Hematopoietic multipotent progenitor cell treated with erythropoietin and hydrocortisone succinate and interleukin-3 and kit ligand, for 6 days (in vitro differentiated cells): ENCODE measurements around the gene PPFIA2.

ENCODE experiments used
- DNase-seq: peaks from one replicate; pipeline ENCODE4 v3.0.0-alpha.2; 2015

PPFIA2 gene

GRCh38 chr12:81417056-81417455, 342.1 kb downstream of the PPFIA2 start:
- DNase-seq, result no peak

DNA sequence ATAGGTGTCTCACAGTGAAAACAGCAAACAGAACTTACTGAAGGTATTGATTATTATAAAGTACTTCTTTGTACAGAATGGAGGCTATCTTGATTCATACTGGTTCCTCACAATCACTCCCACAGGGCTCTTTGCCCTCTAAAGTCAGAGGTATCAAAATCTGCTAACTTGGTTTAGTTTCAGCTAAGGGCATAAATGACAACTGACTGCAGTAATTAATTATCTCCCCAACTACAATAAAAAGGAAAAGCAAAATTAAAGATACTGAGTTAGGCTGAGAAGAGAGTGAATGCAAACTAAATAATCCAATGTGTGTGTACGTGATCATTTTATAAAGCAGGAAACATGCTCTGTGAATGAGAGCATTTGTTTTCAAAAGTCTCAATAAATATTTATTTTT, 342.6 kb downstream of the PPFIA2 start:
- DNase-seq, result no peak

DNA sequence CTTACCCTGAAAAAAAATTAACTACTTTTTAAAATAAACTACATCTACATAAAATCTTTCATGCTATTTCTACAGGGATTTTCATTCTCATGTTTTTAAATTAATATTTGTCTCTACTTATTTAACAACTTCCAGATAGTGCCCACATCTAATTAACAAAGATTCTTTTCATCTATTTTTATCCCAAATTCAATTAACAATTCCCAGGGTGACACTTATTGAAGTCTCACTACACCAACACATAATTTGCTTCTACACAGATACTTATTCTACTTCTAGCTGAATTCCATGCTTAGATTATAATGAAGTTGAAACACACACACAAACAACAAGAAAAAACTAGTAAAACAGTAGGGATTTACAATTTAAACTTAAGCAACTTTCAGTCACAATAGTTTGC, 344.7 kb downstream of the PPFIA2 start:
- DNase-seq, result no peak

DNA sequence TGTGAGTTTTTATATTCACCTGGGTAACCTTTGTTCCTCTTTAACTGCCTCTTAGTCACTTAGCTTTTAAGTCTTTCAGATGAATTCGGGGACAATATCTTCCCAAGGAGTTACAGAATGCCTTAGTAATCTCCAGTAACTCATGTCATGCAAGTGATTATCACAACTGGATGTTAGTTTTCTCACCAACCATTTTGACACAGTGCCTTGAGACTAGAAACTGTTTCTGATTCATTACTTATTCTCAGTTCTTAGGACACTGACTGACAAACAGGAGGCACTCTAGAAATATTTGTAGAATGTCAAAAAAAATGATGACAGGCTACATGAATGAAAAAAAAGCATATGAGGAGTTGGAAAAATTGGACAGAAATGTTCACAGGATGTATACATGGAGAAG, 346.2 kb downstream of the PPFIA2 start:
- DNase-seq, result no peak

GRCh38 chr12:81403348-81403747, 355.8 kb downstream of the PPFIA2 start:
- no peak for DNase-seq

- no peak for DNase-seq
Observed at GRCh38 chr12:81401241-81401640, 357.9 kb downstream of the PPFIA2 start.

GRCh38 chr12:81400024-81400423, 359.1 kb downstream of the PPFIA2 start:
- no peak for DNase-seq

- no peak for DNase-seq
Observed at GRCh38 chr12:81395431-81395830, 363.7 kb downstream of the PPFIA2 start.

DNA sequence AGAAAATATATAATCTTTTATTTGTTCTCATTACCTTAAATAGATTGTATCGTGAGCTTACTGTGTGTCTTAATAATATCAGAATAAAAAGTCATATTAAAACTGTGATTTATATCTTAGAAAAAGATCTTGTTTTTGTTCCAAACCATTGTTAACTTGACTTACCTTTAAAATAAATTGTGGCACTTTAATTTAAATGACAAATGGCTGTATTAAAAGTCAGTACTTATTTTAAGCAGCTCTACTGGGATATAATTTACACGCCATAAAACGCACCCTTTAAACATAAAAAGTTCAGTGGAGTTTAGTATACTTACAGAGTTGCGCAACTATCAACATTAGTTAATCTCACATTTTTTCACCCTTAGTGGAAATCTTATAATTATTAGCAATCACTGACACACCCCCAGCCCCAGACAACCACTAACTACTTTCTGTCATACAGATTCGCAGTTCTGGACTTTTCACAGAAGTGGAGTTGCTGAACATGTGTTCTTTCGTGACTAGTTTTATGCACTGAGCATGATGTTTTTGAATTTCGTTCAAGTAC, 369.5 kb downstream of the PPFIA2 start:
- no peak for DNase-seq

DNA sequence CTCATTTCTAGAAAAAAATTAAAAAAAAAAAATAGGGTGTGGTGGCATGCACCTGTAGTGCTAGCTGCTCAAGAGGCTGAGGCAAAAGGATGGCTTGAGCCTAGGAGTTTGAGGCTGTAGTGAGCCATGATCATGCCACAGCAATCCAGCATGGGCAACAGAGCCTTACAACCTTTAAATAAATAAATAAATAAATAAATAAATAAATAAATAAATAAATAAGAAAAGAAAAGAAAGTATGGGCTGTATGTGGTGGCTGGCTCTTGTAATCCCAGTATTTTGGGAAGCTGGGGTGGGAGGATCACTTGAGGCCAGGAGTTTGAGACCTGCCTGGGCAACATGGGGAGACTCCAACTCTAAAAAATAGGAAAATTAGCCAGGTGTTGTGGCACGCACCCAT, 373.0 kb downstream of the PPFIA2 start:
- no peak for DNase-seq

GRCh38 chr12:81381951-81382350, 377.2 kb downstream of the PPFIA2 start:
- DNase-seq, result no peak

DNA sequence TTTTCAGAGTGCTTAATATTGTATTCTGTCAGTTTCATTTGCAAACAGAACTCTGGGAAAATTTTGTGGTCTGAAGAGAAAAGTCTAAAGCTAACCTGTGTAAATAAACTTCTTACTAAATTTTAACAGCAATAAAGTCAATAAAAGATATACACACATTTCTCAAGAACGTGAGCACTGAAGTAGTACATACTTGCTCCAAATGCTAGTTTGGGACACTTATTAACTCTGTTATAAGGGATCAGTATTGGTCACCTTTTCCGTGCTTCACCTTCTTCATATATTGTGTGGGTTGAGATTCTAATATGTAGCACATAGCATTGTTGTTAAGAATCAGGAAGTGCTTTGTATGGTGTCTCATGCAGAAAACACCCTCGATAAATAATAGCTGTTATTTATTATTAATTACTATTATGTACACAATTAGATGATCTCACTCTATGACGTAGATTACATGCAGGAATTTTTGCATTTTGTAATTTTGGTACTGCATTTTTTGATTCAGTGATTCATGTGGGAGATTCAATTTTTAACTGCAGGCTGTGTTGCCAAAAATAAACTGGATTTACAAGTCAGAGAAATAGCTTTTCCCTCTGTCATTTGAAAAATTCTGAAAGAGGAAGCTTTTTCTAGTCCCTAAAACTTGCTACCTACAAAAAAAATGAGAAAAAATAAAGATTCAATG, 380.4 kb downstream of the PPFIA2 start:
- no peak for DNase-seq

- DNase-seq, result no peak
Observed at GRCh38 chr12:81377771-81378170, 381.4 kb downstream of the PPFIA2 start.

GRCh38 chr12:81375969-81376368, 383.2 kb downstream of the PPFIA2 start:
- no peak for DNase-seq

DNA sequence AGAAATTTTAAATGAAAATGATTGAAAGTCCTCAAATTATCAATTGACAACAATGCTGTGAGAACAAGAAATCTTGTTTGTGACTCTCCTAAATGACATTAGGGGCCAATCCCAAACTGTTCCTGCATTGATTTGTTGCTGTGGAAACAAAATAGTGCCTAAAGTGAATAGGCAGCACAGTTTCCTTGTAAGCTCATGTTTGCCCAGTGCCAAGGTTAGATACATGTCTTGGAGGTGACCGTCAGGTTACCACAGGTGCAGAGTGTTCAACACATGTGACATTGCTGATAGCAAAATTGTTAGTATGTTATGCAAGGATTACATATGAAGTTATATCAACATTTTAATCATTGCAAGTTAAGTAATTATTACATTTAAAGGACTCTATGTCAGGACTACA, 388.7 kb downstream of the PPFIA2 start:
- no peak for DNase-seq

- DNase-seq, result no peak
Observed at GRCh38 chr12:81369175-81369574, 390.0 kb downstream of the PPFIA2 start.

GRCh38 chr12:81365284-81365683, 393.9 kb downstream of the PPFIA2 start:
- no peak for DNase-seq

- no peak for DNase-seq
Observed at GRCh38 chr12:81360916-81361315, 398.2 kb downstream of the PPFIA2 start.

GRCh38 chr12:81359736-81360135, 399.4 kb downstream of the PPFIA2 start:
- DNase-seq, result no peak

GRCh38 chr12:81354327-81354932, 404.7 kb downstream of the PPFIA2 start:
- no peak for DNase-seq

DNA sequence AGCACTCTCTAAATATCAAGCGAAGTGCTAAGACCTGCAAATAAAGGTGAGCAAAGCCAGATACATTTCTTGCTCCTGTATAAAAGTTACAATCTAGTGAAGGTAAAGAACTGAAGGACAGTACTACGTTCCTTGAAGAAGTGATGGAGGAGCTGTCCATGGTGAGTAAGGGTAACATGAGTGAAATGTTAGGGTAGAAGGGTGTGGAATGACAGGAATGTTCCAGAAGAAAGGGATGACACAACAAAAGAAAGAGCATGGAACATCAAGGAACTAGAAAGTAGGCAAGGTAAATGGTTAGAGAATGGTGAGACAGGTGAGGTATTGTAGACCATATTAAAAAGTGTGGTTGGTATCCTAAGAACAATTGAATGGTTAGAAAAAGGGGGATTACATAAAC, 408.8 kb downstream of the PPFIA2 start:
- DNase-seq, result no peak

DNA sequence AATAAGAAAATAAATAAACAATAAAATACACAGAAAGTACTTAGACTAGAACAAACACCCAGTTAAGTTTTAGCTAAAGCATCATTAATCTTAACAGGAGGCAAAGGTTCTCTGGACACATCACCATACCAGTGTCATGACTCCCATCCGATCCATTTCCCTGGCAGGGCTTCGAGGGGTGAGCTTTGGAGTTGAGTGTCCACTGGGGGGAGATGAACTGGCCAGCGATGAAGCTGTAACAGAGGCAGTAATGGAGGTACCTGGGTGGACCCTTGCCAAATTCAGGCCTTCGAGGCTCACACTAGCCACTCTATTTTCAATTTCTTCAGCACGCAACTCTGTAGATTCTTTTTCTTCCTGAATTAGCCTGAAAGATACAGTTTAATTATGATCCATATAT, 411.7 kb downstream of the PPFIA2 start:
- DNase-seq, result no peak

DNA sequence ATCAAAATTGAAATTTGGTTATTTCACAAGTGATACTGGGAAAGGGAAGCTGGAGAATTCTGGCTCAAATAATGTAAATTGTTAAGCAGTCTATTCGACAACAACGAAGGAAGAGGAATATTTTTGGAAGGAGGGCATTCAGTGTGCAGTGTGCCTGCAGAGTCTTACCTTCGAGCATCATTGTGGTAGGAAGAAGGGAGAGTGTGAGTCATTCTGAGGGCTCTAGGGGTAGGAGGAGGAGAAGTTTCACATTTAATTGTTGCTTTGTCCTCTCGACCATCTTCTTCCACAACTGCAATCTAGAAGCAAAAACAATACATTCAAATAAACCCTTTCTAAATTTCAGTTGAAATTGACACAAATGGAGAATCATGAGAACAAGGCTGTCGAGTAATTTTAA, 418.2 kb downstream of the PPFIA2 start:
- no peak for DNase-seq

DNA sequence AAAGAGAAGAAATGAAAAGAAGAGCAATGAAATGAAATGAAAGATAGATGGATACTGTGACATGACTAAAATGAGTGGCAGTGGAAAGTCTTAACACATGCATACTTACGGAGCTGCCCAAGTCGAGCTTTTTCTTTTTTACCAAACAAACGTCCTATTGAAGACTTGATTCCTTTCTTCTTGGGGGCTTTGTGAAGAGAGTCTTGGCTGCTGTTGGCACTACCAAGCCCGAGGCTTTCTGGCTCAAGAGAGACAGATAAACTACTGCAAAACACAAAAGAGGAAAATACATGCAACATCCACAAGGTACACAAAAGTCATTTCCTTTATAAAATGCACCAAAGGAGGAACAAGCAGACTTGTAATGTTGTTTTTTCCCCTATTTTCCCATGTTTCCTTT, 420.1 kb downstream of the PPFIA2 start:
- no peak for DNase-seq

DNA sequence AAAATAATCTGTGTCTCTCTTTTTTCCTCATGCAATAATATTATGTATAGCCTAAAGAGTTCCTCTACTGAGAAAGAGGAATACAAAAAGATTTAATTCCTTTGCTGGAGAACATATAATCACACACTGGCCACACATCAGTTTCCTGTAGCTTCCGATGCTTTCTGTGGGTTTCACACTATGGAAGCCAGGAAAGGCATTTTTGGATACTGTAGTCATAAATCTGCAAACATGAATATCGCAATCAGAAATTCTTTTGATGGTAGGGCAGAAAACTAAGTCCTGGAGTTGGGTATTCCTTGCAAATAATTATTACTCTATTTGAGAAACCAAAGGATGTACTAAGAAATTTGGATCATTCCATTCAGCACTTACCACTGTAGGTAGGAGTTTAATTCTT, 421.3 kb downstream of the PPFIA2 start:
- DNase-seq, result no peak
